ENCODE results near the gene SYNGR2. TPM values are rescaled to one million over a fixed set of nuclear protein-coding genes. Genes with fewer than 3 reads are reported as not detected.

SYNGR2 gene
- total and polyA plus RNA-seq, 2 donors (not counting 1 experiment from before 2014, with no cell fraction given): 15.5 to 23.8 TPM

DNA sequence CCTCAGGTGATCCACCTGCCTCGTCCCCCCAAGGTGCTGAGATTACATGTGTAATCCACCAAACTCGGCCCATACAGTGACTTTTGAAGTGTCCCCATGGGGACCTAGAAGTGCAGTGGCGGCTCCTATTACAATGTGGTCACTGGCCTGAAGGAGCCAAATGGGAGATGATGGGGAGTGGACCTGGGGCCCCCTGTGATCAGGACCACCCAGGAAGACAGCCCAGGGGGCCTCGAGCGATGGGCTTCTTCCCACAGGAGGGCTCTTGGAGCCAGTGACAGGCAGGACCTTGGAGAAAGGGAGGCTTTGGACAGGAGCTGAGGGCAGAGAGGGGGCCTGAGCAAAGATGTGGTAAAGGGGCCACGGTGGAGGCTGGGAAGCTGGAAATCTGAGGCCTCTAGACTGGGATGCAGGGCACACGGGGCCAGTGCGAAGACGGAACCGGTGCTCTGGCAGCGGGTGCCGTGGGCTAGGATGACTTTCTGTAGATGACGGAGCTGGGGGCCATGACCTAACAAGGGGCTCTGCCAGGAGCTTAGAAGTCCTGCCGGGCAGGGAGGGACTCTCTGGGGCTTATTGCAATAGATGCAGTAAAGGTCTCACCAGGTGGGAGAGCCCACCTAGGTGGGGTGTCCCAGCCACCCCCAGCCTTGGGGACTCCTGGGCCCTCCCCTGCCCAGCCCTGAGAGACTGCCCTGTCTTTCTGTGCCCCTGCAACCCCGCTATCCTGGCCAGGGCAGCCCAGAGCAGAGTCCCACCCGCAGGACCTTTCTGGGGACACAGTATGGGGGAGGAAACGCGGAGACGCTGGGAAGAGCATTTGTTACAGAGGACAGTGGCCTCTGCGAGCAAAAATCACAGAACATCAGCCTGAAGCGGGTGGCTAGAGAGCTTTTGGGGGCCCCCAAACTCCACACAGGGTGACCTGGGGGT is 24.9 kb upstream of the SYNGR2 start:
- Histone ChIP-seq H3K9me3 (ENCODE audit: control insufficient read depth, insufficient read depth, low read depth, low read length) (no peaks in the 10 kb centered on the region), H3K9ac (ENCODE audit: insufficient read depth, low read length) (no peak overlapping the region), H4K20me1 (ENCODE audit: control insufficient read depth, extremely low read depth, insufficient read depth, low read length) (no peaks in the 10 kb centered on the region), H3K4me3 (replicated peaks in 1 of 4; ENCODE audit: control extremely low read depth in 1 of 4, insufficient read depth in 1 of 4, low read depth in 3 of 4, low read length in 4 of 4) (no peak overlapping the region), H3K4me1 (ENCODE audit: control insufficient read depth, extremely low read depth, insufficient read depth, low read length) (peaks cover 24% of the 10 kb centered on the region), H3K27ac (ENCODE audit: insufficient read depth, low read length) (no peak overlapping the region), H3K36me3 (ENCODE audit: control insufficient read depth, insufficient read depth, low read length) (no peaks in the 10 kb centered on the region), H3K4me2 (ENCODE audit: extremely low read depth, insufficient read depth, low read length) (no peak overlapping the region), H3K79me2 (ENCODE audit: control insufficient read depth, insufficient read depth, low read length) (no peaks in the 10 kb centered on the region), H3K27me3 (ENCODE audit: control insufficient read depth, insufficient read depth, low read length) (no peaks in the 10 kb centered on the region), H2AFZ (ENCODE audit: low read length) (no peak overlapping the region)
- no peak for DNase-seq (ENCODE audit: low read depth in 2 of 2)
- TF ChIP-seq, protein P1, sequence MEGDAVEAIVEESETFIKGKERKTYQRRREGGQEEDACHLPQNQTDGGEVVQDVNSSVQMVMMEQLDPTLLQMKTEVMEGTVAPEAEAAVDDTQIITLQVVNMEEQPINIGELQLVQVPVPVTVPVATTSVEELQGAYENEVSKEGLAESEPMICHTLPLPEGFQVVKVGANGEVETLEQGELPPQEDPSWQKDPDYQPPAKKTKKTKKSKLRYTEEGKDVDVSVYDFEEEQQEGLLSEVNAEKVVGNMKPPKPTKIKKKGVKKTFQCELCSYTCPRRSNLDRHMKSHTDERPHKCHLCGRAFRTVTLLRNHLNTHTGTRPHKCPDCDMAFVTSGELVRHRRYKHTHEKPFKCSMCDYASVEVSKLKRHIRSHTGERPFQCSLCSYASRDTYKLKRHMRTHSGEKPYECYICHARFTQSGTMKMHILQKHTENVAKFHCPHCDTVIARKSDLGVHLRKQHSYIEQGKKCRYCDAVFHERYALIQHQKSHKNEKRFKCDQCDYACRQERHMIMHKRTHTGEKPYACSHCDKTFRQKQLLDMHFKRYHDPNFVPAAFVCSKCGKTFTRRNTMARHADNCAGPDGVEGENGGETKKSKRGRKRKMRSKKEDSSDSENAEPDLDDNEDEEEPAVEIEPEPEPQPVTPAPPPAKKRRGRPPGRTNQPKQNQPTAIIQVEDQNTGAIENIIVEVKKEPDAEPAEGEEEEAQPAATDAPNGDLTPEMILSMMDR (conservative IDR thresholded peaks at IDR 0.05 in 1 of 2, IDR thresholded peaks at IDR 0.05 in 1 of 2; ENCODE audit: low read depth in 1 of 2, low read length in 2 of 2): no peak
- no peak for TF ChIP-seq EZH2 (IDR thresholded peaks at IDR 0.05; ENCODE audit: low read length, missing control alignments)

DNA sequence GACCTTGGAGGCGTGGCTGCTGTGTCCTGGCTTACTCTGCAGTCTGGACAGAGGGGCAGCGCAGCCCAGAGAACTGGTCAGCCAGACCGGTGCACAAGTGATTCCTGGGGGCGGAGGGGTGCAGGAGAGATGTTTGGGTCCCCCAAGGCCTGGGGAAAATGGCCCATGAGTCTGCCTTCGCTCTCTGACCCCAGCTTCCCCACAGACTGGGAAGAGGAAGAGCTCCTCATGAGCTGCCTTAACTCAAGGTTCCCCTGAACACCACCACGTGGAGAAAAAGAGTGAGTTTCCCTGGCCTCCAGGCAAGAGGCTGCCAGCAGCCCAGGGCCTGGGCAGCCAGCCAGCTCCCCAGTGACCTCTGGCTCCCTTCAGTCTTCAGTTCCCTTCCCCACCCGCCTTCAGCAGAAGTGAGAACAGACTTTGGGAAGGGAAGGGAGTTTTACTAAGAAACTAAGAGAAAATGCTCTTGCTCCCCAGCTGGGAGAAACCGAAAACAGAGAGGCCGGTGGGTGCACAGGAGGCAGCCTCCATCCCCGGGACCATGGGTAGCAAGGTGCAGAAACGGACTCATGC is 24.1 kb upstream of the SYNGR2 start:
- peaks cover 24% of the 10 kb centered on the region for H3K4me1 ChIP-seq (ENCODE audit: control insufficient read depth, extremely low read depth, insufficient read depth, low read length)
- no peaks in the 10 kb centered on the region for H3K36me3 ChIP-seq (ENCODE audit: control insufficient read depth, insufficient read depth, low read length)
- no peaks in the 10 kb centered on the region for H3K79me2 ChIP-seq (ENCODE audit: control insufficient read depth, insufficient read depth, low read length)
- H3K27ac ChIP-seq (ENCODE audit: insufficient read depth, low read length): no peak overlapping the region
- TF ChIP-seq, protein P1 (conservative IDR thresholded peaks at IDR 0.05 in 1 of 2, IDR thresholded peaks at IDR 0.05 in 1 of 2; ENCODE audit: low read depth in 1 of 2, low read length in 2 of 2): peak in 1 of 2 donors; percentile 21
- TF ChIP-seq EZH2 (IDR thresholded peaks at IDR 0.05; ENCODE audit: low read length, missing control alignments): no peak
- no peak overlapping the region for H3K4me3 ChIP-seq (replicated peaks in 1 of 4; ENCODE audit: control extremely low read depth in 1 of 4, insufficient read depth in 1 of 4, low read depth in 3 of 4, low read length in 4 of 4)
- H3K9ac ChIP-seq (ENCODE audit: insufficient read depth, low read length): no peak overlapping the region
- H3K27me3 ChIP-seq (ENCODE audit: control insufficient read depth, insufficient read depth, low read length): no peaks in the 10 kb centered on the region
- DNase-seq (ENCODE audit: low read depth in 2 of 2): peak; percentile 59 to 96
- H3K4me2 ChIP-seq (ENCODE audit: extremely low read depth, insufficient read depth, low read length): no peak overlapping the region
- H2AFZ ChIP-seq (ENCODE audit: low read length): no peak overlapping the region
- no peaks in the 10 kb centered on the region for H3K9me3 ChIP-seq (ENCODE audit: control insufficient read depth, insufficient read depth, low read depth, low read length)
- H4K20me1 ChIP-seq (ENCODE audit: control insufficient read depth, extremely low read depth, insufficient read depth, low read length): no peaks in the 10 kb centered on the region
